WERI-Rb-1 (cell line): ENCODE data around the gene CCDC50.

Experiments used
- DNase-seq: peaks from one replicate; pipeline ENCODE4 v3.0.0-alpha.2; 2020
- H3K27ac ChIP-seq: fragments of 250-450 bp; sonication (Bioruptor Pico); 2 replicates; pipeline ENCODE4 v1.5.1; 2020; ENCODE audit warnings: mild to moderate bottlenecking, moderate library complexity
- H3K27me3 ChIP-seq: fragments of 250-450 bp; sonication (Bioruptor Pico); 2 replicates; pipeline ENCODE4 v1.5.1; 2021; ENCODE audit warnings: mild to moderate bottlenecking, low read depth, moderate library complexity; ENCODE audit not compliant: insufficient read depth, severe bottlenecking
- H3K36me3 ChIP-seq: fragments of 250-450 bp; sonication (Bioruptor Pico); 2 replicates; pipeline ENCODE4 v1.5.1; 2020; ENCODE audit warnings: mild to moderate bottlenecking, moderate library complexity
- H3K4me3 ChIP-seq: 2 replicates; pipeline ENCODE4 v1.5.1; 2011; ENCODE audit warnings: low read depth, mild to moderate bottlenecking, control low read depth, low read length
- H3K9me3 ChIP-seq: fragments of 250-450 bp; sonication (Bioruptor Pico); 2 replicates; pipeline ENCODE4 v1.5.1; 2021; ENCODE audit warnings: mild to moderate bottlenecking, moderate library complexity; ENCODE audit not compliant: severe bottlenecking
- TF ChIP-seq, protein P1 (sequence below): IDR thresholded peaks from 2 replicates; pipeline ENCODE4 v1.5.1; 2011; ENCODE audit warnings: low read depth, mild to moderate bottlenecking, control low read depth, inconsistent platforms, low read length

CCDC50 gene

DNA sequence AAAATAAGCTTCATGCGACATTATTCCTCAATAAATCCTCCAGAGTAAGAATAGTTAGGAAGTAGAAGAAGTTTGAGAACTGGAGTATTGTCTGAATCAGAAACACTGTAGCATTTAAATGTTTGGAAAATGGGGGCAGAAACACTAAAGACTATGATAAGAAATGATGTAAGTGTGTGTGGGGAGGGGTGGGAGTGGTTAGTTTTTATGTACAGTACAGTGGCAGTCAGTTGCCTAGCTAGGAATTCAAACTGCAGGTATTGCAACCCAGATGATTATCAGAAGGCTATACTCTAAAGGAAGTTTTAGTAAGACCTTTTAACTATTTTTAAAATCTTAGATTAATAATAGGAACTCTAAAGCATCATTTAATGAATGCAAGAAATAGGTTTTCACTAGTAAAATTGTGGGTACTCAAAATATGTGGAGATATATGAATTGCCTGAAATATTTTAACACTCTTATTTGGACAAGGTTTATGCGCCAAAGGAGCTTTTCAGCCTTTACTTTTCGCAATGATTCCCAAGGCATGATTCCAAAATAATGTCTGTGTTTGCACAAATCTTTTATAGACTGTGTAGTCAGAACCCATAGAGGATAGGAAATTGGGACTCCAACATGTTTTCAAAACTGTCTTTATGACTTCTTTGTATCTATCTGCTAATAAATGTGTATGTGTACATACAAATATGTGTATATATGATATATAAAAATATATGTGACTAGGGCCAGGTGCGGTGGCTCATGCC is 8.0 kb upstream of the CCDC50 start:
- no peak overlapping the region for H3K27ac ChIP-seq
- H3K27me3 ChIP-seq = no peaks in the 10 kb centered on the region
- H3K36me3 ChIP-seq = no peaks in the 10 kb centered on the region
- TF ChIP-seq, protein P1, sequence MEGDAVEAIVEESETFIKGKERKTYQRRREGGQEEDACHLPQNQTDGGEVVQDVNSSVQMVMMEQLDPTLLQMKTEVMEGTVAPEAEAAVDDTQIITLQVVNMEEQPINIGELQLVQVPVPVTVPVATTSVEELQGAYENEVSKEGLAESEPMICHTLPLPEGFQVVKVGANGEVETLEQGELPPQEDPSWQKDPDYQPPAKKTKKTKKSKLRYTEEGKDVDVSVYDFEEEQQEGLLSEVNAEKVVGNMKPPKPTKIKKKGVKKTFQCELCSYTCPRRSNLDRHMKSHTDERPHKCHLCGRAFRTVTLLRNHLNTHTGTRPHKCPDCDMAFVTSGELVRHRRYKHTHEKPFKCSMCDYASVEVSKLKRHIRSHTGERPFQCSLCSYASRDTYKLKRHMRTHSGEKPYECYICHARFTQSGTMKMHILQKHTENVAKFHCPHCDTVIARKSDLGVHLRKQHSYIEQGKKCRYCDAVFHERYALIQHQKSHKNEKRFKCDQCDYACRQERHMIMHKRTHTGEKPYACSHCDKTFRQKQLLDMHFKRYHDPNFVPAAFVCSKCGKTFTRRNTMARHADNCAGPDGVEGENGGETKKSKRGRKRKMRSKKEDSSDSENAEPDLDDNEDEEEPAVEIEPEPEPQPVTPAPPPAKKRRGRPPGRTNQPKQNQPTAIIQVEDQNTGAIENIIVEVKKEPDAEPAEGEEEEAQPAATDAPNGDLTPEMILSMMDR = no peak
- no peak overlapping the region for H3K4me3 ChIP-seq
- H3K9me3 ChIP-seq = no peaks in the 10 kb centered on the region
- no peak for DNase-seq

DNA sequence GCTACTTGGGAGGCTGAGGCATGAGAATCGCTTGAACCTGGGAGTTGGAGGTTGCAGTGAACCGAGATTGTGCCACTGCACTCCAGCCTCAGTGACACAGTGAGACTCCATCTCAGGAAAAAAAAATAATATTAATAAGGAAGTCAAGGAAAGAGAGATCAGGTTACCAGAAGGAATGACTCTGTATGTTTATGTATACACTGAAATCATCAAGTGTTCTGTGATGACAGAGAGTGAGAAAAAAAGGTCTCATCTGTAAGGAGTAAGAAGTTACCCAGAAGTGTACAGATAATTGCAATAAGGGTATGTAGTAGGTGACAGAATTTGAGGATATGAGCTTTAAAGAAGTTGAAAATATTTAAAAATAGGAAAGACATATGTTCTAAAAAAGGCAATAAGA is 4.3 kb upstream of the CCDC50 start:
- TF ChIP-seq, protein P1 = no peak
- H3K9me3 ChIP-seq = no peaks in the 10 kb centered on the region
- H3K36me3 ChIP-seq = no peaks in the 10 kb centered on the region; the same call in 1 of the 2 replicates
- H3K27ac ChIP-seq = no peak overlapping the region
- no peak for DNase-seq
- H3K27me3 ChIP-seq = no peaks in the 10 kb centered on the region
- H3K4me3 ChIP-seq = no peak overlapping the region

DNA sequence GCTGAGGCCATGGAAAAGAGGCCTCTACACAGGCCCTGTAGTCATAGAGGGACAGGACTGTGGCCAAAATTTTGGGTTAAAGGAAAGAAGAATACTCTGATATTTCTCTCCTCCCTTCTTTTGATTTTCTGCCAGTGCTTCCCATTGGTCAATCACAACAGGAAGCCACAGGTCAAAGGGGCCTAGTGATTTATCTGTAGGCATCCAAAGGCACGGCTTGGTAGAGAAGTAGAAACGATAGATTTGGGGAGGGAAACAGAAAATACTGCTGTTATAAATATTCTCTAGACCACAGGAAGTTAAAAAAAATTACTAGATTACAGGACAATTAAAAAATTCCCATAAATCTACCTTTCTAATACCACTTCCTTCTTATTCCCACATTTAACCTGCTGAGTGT is 1.7 kb upstream of the CCDC50 start:
- Histone ChIP-seq H3K27me3 (no peaks in the 10 kb centered on the region), H3K36me3 (no peaks in the 10 kb centered on the region; the same call in 1 of the 2 replicates), H3K4me3 (no peak overlapping the region), H3K27ac (no peak overlapping the region), H3K9me3 (no peaks in the 10 kb centered on the region)
- no peak for DNase-seq
- TF ChIP-seq, protein P1 = no peak

DNA sequence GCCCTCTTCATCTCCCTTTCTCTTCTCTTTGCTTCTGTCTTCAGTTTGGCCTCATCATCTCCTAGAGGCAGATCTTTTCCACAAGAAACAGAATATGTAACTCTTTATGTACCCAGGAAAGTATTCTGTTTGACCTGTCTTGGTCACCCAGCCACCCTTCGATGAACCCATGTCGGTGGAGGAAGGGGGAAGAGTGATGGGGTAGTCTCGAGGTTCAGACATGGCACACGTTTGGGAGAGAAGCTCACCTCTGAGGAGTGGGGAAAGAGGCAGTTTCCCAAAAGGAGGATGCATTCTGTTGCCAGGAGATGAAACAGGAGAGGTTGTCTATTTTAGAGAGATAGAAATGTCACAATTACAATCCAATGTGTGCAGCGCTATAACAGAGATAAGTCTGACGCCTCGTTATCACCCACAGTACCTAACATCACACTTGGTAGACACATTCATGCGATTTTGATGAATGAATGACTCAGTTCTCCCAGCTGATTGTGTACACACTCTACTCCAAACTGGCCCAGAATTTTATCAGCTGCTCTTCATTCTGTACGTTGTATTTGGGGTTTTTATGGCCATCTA is 722 bp upstream of the CCDC50 start:
- Histone ChIP-seq H3K27ac (peak overlapping the region; percentile 96), H3K36me3 (no peaks in the 10 kb centered on the region; the same call in 1 of the 2 replicates), H3K4me3 (peak overlapping the region; percentile 58), H3K27me3 (no peaks in the 10 kb centered on the region), H3K9me3 (no peaks in the 10 kb centered on the region)
- DNase-seq = no peak
- TF ChIP-seq, protein P1 = no peak

DNA sequence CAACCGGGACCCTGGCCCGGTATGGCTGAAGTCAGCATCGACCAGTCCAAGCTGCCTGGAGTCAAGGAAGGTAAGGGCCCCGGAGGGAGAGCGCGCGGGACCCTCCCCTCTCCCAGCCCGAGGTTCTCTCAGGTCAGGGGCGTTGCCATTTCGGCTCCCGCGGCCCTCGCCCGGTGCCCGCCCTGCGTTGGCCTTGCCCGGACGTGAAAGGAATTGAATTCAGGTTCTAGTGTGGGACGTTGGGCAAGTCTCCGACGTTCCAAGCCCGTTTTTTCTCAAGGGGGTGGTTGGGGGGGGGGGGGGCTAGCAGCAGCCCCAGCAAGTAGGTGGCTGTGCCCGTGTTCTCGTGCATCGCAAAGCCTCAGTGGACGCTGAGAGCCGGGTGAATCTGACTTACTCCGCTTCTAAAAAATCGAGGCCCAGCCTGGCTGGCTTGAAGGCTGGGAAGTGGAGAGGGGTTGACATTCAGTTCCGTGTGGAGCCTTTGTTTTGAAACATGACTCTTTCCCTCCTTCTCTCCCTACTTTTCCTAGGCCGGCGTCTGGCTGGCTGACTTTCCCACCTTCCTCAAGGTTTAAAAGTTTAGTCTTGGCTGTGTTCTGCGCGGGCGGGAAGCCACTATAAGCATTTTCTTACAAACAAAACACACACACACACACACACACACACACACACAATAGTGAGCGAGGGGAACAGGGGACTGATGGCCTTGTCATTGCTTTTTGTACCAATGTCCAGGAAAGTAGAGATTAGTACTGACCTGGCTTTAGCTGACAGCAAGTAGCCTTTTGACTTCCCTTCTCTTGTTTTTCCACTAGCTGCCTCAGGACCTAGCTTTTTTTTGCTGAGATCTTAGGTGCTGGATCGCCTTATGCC is 698 bp downstream of the CCDC50 start, which contains the start of gene UTS2B:
TSS of gene UTS2B (minus strand) at position 873 of the 876 bp plus-strand sequence. CDS start 48,337 bp downstream, outside the sequence.
- DNase-seq = peak; percentile 39
- H3K36me3 ChIP-seq = no peaks in the 10 kb centered on the region; the same call in 1 of the 2 replicates
- TF ChIP-seq, protein P1 = no peak
- H3K9me3 ChIP-seq = no peaks in the 10 kb centered on the region
- H3K27ac ChIP-seq = peak within 1 kb of the TSS; percentile 96
- H3K4me3 ChIP-seq = peak within 1 kb of the TSS; percentile 58
- no peaks in the 10 kb centered on the region for H3K27me3 ChIP-seq
